Panc1 (cell line): ENCODE data around the gene GRHL1. TPM values are rescaled to one million over a fixed set of nuclear protein-coding genes. Genes with fewer than 3 reads are reported as not detected.

Source experiments
- ATAC-seq: fragments of 200-7000 bp; cut with Tn5 transposase; 2 replicates; pipeline ENCODE4 v1.9.1; 2020; ENCODE audit warnings: mild to moderate bottlenecking, moderate library complexity
- BruUV-seq: library from RNA; stranded (reverse); fragments of 400-500 nt; replicated peaks from 2 replicates; lab custom pipeline; 2021; lab: Mats Ljungman, UMichigan
- CTCF ChIA-PET: fragments of 300-600 bp; sonication (Branson Sonifier 250); formaldehyde crosslinking; loops from one replicate; lab custom pipeline; 2022; ENCODE audit warnings: antibody characterized with exemption; lab: Charles Lee
- POLR2A ChIA-PET: fragments of 300-600 bp; sonication (Branson Sonifier 250); formaldehyde crosslinking; loops from one replicate; lab custom pipeline; 2022; ENCODE audit warnings: antibody characterized with exemption; lab: Charles Lee
- DNase-seq: peaks from one replicate; pipeline ENCODE4 v3.0.0-alpha.2; 2010; ENCODE audit warnings: low read depth, low spot score
- H3K27ac ChIP-seq: 2 replicates; pipeline ENCODE4 v1.5.1; 2011; ENCODE audit warnings: mild to moderate bottlenecking, low read length, inconsistent platforms
- H3K27me3 ChIP-seq: fragments of 200-500 bp; sonication (Bioruptor generic); 2 replicates; pipeline ENCODE4 v1.6.0; 2014; ENCODE audit warnings: low read length, inconsistent platforms; ENCODE audit not compliant: control insufficient read depth, insufficient read depth
- H3K36me3 ChIP-seq: fragments of 200-500 bp; sonication (Bioruptor generic); 2 replicates; pipeline ENCODE4 v1.5.1; 2014; ENCODE audit warnings: inconsistent platforms, mild to moderate bottlenecking, low read length, moderate library complexity; ENCODE audit not compliant: control insufficient read depth, insufficient read depth
- H3K4me1 ChIP-seq: 2 replicates; pipeline ENCODE4 v1.5.1; 2011; ENCODE audit warnings: inconsistent platforms, mild to moderate bottlenecking, low read length, moderate library complexity; ENCODE audit not compliant: control insufficient read depth, insufficient read depth
- H3K4me3 ChIP-seq, 2 experiments: 2 replicates each; pipeline ENCODE4 v1.5.1; 2011 to 2012; ENCODE audit warnings: low read depth in 2 of 2, low read length in 2 of 2, mild to moderate bottlenecking in 2 of 2, inconsistent platforms in 1 of 2, moderate library complexity in 1 of 2
- H3K9me3 ChIP-seq: fragments of 200-500 bp; sonication (Bioruptor generic); 2 replicates; pipeline ENCODE4 v1.5.1; 2014; ENCODE audit warnings: low read depth, mild to moderate bottlenecking, inconsistent platforms, low read length, moderate library complexity; ENCODE audit not compliant: control insufficient read depth, insufficient read depth
- POLR2AphosphoS5 ChIP-seq: IDR thresholded peaks from 2 replicates; pipeline ENCODE4 v1.6.1; 2012; ENCODE audit warnings: mild to moderate bottlenecking, low read depth, low read length, moderate library complexity
- SIN3A ChIP-seq: IDR thresholded peaks from 2 replicates; pipeline ENCODE4 v1.6.1; 2012; ENCODE audit warnings: low read depth, mild to moderate bottlenecking, low read length, moderate library complexity, borderline replicate concordance; ENCODE audit not compliant: insufficient read depth
- TCF7L2 ChIP-seq: IDR thresholded peaks from 2 replicates; pipeline ENCODE4 v1.6.1; 2011; ENCODE audit warnings: mild to moderate bottlenecking, low read depth, low read length, inconsistent platforms
- in situ Hi-C: cut with HindIII; loops from 2 replicates; pipeline ENCODE4 v1.10.0; 2016; ENCODE audit warnings: low sequenced_read_pairs, low pct_unique_long_range_greater_than_20kb
- intact Hi-C: fragments of 100-400 bp; cut with micrococcal nuclease; formaldehyde crosslinking; loops from one replicate; pipeline ENCODE4 v1.10.0; 2022; ENCODE audit not compliant: unreplicated experiment
- total RNA-seq: library from RNA; stranded (reverse); gene quantifications from one replicate; pipeline ENCODE4 v1.2.1, GENCODE V29; 2021; ENCODE audit not compliant: unreplicated experiment
- TF ChIP-seq, protein P1 (sequence below): fragments of 450-650 bp; IDR thresholded peaks from 2 replicates; pipeline ENCODE4 v1.5.1; 2017; ENCODE audit warnings: mild to moderate bottlenecking
- TF ChIP-seq, protein P2 (sequence below), 2 experiments: IDR thresholded peaks; 2 replicates each; pipeline ENCODE4 v1.6.1; 2011 to 2012; ENCODE audit warnings: low read depth in 2 of 2, control low read depth in 1 of 2, low read length in 1 of 2, mild to moderate bottlenecking in 1 of 2, moderate library complexity in 1 of 2; ENCODE audit not compliant: insufficient read depth in 1 of 2

The GRHL1 gene
- total RNA-seq, 1 experiment from 2014 or later, result 4.7 TPM

DNA sequence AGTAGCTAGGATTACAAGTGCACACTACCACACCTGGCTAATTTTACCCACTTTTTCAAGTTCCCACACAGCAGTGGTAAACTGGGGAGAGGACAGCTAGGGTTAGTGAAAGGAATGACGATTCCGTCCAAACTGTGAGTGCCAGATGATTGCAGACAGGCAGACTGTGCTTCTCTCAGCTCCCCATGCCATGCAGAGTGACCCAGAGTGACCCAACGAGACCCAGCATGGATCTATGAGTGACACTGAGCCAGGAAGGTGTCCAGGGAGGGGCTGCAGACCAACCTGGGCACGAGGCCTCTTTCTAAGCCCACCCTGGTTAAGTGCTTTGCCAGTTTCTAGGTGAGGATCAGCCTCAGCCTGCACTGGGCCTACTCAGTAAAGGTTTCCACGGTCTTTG, 84.1 kb downstream of the GRHL1 start:
- no TSS peak for BruUV-seq
- Histone ChIP-seq H3K9me3 (no peaks in the 10 kb centered on the region), H3K36me3 (no peaks in the 10 kb centered on the region), H3K27ac (peak overlapping the region; percentile 85), H3K4me1 (peaks cover 12% of the 10 kb centered on the region), H3K27me3 (no peaks in the 10 kb centered on the region), H3K4me3 (no peak overlapping the region)
- CTCF ChIA-PET, result interaction anchor here (0.8 to 1.9 kb wide), 3 partner anchors 11 to 190 kb away, joined by 3 to 10 read pairs (median 4); no protein-coding TSS in a partner anchor
- in situ Hi-C loops, result no loop called here
- no peak for DNase-seq
- POLR2A ChIA-PET, result no interaction called here
- intact Hi-C loops, result no loop called here
- no peak for TF ChIP-seq POLR2AphosphoS5
- TF ChIP-seq, protein P1, sequence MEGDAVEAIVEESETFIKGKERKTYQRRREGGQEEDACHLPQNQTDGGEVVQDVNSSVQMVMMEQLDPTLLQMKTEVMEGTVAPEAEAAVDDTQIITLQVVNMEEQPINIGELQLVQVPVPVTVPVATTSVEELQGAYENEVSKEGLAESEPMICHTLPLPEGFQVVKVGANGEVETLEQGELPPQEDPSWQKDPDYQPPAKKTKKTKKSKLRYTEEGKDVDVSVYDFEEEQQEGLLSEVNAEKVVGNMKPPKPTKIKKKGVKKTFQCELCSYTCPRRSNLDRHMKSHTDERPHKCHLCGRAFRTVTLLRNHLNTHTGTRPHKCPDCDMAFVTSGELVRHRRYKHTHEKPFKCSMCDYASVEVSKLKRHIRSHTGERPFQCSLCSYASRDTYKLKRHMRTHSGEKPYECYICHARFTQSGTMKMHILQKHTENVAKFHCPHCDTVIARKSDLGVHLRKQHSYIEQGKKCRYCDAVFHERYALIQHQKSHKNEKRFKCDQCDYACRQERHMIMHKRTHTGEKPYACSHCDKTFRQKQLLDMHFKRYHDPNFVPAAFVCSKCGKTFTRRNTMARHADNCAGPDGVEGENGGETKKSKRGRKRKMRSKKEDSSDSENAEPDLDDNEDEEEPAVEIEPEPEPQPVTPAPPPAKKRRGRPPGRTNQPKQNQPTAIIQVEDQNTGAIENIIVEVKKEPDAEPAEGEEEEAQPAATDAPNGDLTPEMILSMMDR, result no peak
- no peak for TF ChIP-seq TCF7L2
- TF ChIP-seq SIN3A, result no peak
- TF ChIP-seq, protein P2, sequence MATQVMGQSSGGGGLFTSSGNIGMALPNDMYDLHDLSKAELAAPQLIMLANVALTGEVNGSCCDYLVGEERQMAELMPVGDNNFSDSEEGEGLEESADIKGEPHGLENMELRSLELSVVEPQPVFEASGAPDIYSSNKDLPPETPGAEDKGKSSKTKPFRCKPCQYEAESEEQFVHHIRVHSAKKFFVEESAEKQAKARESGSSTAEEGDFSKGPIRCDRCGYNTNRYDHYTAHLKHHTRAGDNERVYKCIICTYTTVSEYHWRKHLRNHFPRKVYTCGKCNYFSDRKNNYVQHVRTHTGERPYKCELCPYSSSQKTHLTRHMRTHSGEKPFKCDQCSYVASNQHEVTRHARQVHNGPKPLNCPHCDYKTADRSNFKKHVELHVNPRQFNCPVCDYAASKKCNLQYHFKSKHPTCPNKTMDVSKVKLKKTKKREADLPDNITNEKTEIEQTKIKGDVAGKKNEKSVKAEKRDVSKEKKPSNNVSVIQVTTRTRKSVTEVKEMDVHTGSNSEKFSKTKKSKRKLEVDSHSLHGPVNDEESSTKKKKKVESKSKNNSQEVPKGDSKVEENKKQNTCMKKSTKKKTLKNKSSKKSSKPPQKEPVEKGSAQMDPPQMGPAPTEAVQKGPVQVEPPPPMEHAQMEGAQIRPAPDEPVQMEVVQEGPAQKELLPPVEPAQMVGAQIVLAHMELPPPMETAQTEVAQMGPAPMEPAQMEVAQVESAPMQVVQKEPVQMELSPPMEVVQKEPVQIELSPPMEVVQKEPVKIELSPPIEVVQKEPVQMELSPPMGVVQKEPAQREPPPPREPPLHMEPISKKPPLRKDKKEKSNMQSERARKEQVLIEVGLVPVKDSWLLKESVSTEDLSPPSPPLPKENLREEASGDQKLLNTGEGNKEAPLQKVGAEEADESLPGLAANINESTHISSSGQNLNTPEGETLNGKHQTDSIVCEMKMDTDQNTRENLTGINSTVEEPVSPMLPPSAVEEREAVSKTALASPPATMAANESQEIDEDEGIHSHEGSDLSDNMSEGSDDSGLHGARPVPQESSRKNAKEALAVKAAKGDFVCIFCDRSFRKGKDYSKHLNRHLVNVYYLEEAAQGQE (IDR thresholded peaks at IDR 0.05; ENCODE audit: insufficient read depth in 1 of 2, low read depth in 2 of 2, low read length in 1 of 2), result no peak
- ATAC-seq, result no peak; the same call in 1 of the 2 replicates

DNA sequence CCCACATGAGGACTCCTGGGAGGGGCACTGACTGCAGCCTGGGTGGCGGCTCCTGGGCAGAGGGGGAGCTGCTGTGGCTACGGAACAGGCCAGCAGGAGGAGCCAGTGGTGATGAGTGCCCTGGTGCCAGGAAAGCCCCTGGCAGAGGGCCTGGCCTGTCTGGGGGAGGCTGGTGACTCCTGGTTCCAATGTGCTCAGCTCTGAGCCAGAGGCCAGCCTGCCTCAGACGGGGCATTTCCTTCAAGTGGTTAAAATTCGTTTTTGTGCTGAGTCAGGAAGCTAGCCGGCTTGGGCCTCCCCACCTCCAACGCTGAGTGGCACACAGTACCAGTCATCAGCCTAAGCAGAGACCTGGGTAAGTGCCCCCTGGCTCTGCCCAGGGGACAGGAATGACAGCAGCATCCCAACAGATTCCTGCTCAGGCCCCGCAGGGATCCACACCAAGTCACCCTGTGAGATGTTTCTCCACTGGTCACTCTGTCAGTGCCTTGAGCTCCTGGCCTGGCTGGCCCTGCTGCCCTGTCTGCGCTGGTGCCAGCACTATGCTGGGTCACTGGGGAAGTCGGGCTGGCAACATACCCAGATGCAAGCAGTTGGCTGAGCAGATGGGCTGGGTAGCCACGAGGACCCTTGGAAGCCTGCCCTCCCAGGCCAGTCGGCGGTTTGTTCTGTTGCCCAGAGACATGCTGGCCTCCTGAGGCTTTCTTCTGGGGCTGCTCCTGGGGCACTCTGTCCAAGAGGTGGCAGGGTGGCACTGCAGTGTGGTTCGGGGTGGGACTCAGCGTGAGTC, 84.8 kb downstream of the GRHL1 start:
- ATAC-seq, result peak; percentile 89
- DNase-seq, result peak; percentile 17
- H3K4me1 ChIP-seq, result peaks cover 12% of the 10 kb centered on the region
- H3K27ac ChIP-seq, result peak overlapping the region; percentile 85
- CTCF ChIA-PET, result interaction anchor here (0.5 to 1.9 kb wide), 4 partner anchors 10 to 52 kb away, joined by 3 to 10 read pairs (median 4); no protein-coding TSS in a partner anchor
- POLR2A ChIA-PET, result no interaction called here
- BruUV-seq, result no TSS peak
- H3K27me3 ChIP-seq, result no peaks in the 10 kb centered on the region
- no peaks in the 10 kb centered on the region for H3K9me3 ChIP-seq
- H3K36me3 ChIP-seq, result no peaks in the 10 kb centered on the region
- TF ChIP-seq, protein P2 (IDR thresholded peaks at IDR 0.05; ENCODE audit: insufficient read depth in 1 of 2, low read depth in 2 of 2, low read length in 1 of 2), result no peak
- TF ChIP-seq, protein P1, result peak; percentile 84
- TF ChIP-seq TCF7L2 (no peak), POLR2AphosphoS5 (peak; percentile 35; the same call in 1 of the 2 replicates), SIN3A (no peak)
- in situ Hi-C loops (no loop called here), intact Hi-C loops (no loop called here)
- no peak overlapping the region for H3K4me3 ChIP-seq
